DOHH2 (cell line): ENCODE results near the gene CLPTM1L.

ENCODE experiments used
- H3F3A ChIP-seq: fragments of 200-600 bp; sonication (generic), shearing (Covaris generic); 2 replicates; pipeline ENCODE4 v1.6.0; 2016; ENCODE audit warnings: antibody characterized with exemption, mild to moderate bottlenecking; ENCODE audit not compliant: control insufficient read depth, insufficient read depth
- H3K27ac ChIP-seq: fragments of 200-600 bp; sonication (generic); 2 replicates; pipeline ENCODE4 v1.5.1; 2014; ENCODE audit warnings: low read depth, mild to moderate bottlenecking, low read length, moderate library complexity
- H3K27me3 ChIP-seq: fragments of 200-600 bp; sonication (generic); 2 replicates; pipeline ENCODE4 v1.6.1; 2014; ENCODE audit warnings: mild to moderate bottlenecking, low read length, mixed read lengths; ENCODE audit not compliant: control insufficient read depth
- H3K36me3 ChIP-seq: fragments of 200-600 bp; sonication (generic); 2 replicates; pipeline ENCODE4 v1.6.1; 2014; ENCODE audit warnings: mild to moderate bottlenecking, low read length, moderate library complexity, mixed read lengths; ENCODE audit not compliant: control insufficient read depth
- H3K4me1 ChIP-seq: fragments of 200-600 bp; sonication (generic); 2 replicates; pipeline ENCODE4 v1.6.1; 2014; ENCODE audit warnings: mild to moderate bottlenecking, low read length, mixed read lengths; ENCODE audit not compliant: control insufficient read depth
- H3K4me2 ChIP-seq: fragments of 200-600 bp; sonication (generic); 2 replicates; pipeline ENCODE4 v1.6.0; 2014; ENCODE audit warnings: mild to moderate bottlenecking, low read length, moderate library complexity
- H3K4me3 ChIP-seq: fragments of 200-600 bp; sonication (generic); 2 replicates; pipeline ENCODE4 v1.5.1; 2014; ENCODE audit warnings: mild to moderate bottlenecking, low read length, mixed read lengths
- H3K79me2 ChIP-seq: fragments of 200-600 bp; sonication (generic); 2 replicates; pipeline ENCODE4 v1.6.1; 2014; ENCODE audit warnings: mild to moderate bottlenecking, low read length, mixed read lengths; ENCODE audit not compliant: control insufficient read depth
- H3K9me2 ChIP-seq: fragments of 200-600 bp; sonication (generic); replicated peaks from 2 replicates; pipeline ENCODE4 v1.6.1; 2014; ENCODE audit warnings: mild to moderate bottlenecking, low read length, mixed read lengths; ENCODE audit not compliant: control insufficient read depth
- H3K9me3 ChIP-seq: fragments of 200-600 bp; sonication (generic); 2 replicates; pipeline ENCODE4 v1.6.1; 2014; ENCODE audit warnings: antibody characterized with exemption, low read length, mixed read lengths; ENCODE audit not compliant: control insufficient read depth, insufficient read depth
- H4K20me1 ChIP-seq: fragments of 200-600 bp; sonication (generic); 2 replicates; pipeline ENCODE4 v1.6.0; 2014; ENCODE audit warnings: low read depth, mild to moderate bottlenecking, antibody characterized with exemption, low read length, moderate library complexity; ENCODE audit not compliant: control insufficient read depth, insufficient read depth
- CTCF ChIP-seq: fragments of 200-600 bp; sonication (generic); IDR thresholded peaks from one replicate; pipeline ENCODE4 v1.5.1; 2014; ENCODE audit warnings: antibody characterized with exemption, mild to moderate bottlenecking, low read depth, low read length; ENCODE audit not compliant: poor library complexity, severe bottlenecking
- EZH2phosphoT487 ChIP-seq: fragments of 200-600 bp; sonication (generic); IDR thresholded peaks from 2 replicates; pipeline ENCODE4 v1.6.1; 2017; ENCODE audit warnings: borderline replicate concordance, mild to moderate bottlenecking, antibody characterized with exemption, low read length, moderate library complexity, mixed read lengths

The CLPTM1L gene

DNA sequence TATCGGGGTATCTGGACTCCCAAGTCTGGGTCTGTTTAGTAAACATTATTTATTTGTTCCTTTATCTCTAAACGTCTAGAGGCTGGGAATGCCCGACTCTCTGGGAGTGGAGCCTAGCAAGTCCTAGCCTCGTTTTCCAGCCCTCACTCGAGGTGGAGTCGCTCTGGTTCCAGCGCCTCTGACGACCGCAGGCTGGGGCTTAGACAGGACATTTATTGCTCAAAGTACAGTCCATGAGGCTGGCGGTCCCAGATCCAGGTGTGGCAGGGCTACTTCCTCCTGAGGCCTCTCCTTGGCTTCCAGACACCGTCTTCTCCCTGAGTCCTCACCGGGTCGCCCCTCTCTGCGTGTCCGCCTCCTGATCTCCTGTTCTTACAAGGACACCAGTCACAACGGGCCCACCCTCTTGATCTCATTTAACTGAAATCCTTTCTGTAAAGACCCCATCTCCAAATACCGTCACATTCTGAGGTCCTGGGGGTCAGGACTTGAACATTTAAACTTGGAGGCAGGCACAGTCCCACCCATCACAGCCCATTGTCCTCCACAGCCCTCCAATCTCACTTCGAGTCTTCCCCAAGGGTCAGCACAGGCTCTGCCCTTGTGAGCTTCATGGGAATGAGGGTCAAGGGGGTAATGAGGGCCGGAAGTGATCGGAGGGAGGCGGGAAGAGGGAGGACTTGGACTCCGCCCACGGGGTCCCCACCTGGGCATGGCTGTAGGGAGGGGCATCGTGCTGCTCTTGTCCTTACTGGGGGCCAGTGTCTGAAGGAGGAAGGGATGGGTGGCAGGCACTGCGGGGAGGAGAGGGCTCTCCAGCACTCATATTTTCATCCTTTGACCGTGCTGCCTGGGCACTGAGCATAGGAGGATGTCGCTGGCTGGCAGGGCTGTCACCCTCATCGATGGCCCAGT lies 12.2 kb upstream of the CLPTM1L start:
- Histone ChIP-seq H3K79me2 (no peaks in the 10 kb centered on the region), H3K4me3 (no peak overlapping the region), H3K4me1 (peaks cover 4% of the 10 kb centered on the region; the same call in 1 of the 2 replicates), H3K27me3 (peaks cover 10% of the 10 kb centered on the region), H3K9me3 (no peaks in the 10 kb centered on the region), H3K9me2 (no peaks in the 10 kb centered on the region), H3K36me3 (no peaks in the 10 kb centered on the region), H3K27ac (no peak overlapping the region), H4K20me1 (no peaks in the 10 kb centered on the region), H3F3A (no peaks in the 10 kb centered on the region), H3K4me2 (no peak overlapping the region)
- TF ChIP-seq EZH2phosphoT487 = no peak
- TF ChIP-seq CTCF = no peak

DNA sequence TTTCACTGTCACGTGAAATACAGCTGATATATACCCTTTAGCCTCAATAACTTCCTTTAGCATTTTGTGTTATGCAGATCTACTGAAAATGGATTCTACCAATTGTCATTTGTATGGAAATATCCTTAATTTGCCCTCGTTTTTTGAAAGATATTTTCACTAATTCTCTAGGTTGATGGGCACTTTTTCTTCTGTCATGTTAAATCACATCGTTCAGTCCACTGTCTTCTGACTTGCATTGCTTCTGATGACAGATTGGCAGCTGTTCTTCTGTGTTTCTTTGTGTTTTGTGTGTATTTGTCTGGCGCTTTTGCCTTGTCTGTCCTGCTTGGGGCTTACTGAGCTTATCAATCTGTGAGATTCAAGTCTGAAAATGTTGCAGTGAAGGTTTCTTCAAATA lies 9.7 kb upstream of the CLPTM1L start:
- H3K4me2 ChIP-seq = no peak overlapping the region
- H4K20me1 ChIP-seq = no peaks in the 10 kb centered on the region
- H3K9me2 ChIP-seq = no peaks in the 10 kb centered on the region
- H3K4me1 ChIP-seq = peaks cover 4% of the 10 kb centered on the region; the same call in 1 of the 2 replicates
- no peaks in the 10 kb centered on the region for H3K36me3 ChIP-seq
- no peaks in the 10 kb centered on the region for H3K9me3 ChIP-seq
- H3F3A ChIP-seq = no peaks in the 10 kb centered on the region
- H3K4me3 ChIP-seq = no peak overlapping the region
- no peaks in the 10 kb centered on the region for H3K27me3 ChIP-seq
- H3K79me2 ChIP-seq = no peaks in the 10 kb centered on the region
- no peak overlapping the region for H3K27ac ChIP-seq
- TF ChIP-seq CTCF (no peak), EZH2phosphoT487 (no peak)

GRCh38 chr5:1352231-1353219 lies 7.6 kb upstream of the CLPTM1L start:
- Histone ChIP-seq H3K36me3 (no peaks in the 10 kb centered on the region), H3K4me2 (no peak overlapping the region), H4K20me1 (no peaks in the 10 kb centered on the region), H3K27me3 (no peaks in the 10 kb centered on the region), H3K27ac (no peak overlapping the region), H3K9me2 (no peaks in the 10 kb centered on the region), H3K4me1 (peaks cover 4% of the 10 kb centered on the region; the same call in 1 of the 2 replicates), H3K9me3 (no peaks in the 10 kb centered on the region), H3K4me3 (no peak overlapping the region), H3F3A (no peaks in the 10 kb centered on the region), H3K79me2 (no peaks in the 10 kb centered on the region)
- TF ChIP-seq EZH2phosphoT487 (no peak), CTCF (no peak)
